ENCODE results near the gene PPP5C. TPM values are rescaled to one million over a fixed set of nuclear protein-coding genes. Genes with fewer than 3 reads are reported as not detected.

Gene PPP5C
- polyA plus RNA-seq, 1 experiment = 123 TPM

GRCh38 chr19:46350029-46350757 lies 3.3 kb downstream of the PPP5C start:
- Histone ChIP-seq H3K27me3 (ENCODE audit: control insufficient read depth, insufficient read depth, low read length) (no peaks in the 10 kb centered on the region), H3K4me3 (ENCODE audit: low read depth, low read length) (no peak overlapping the region), H3K36me3 (ENCODE audit: control insufficient read depth, insufficient read depth, low read length) (peaks cover 10% of the 10 kb centered on the region)
- POLR2A ChIA-PET = no interaction called here
- DNase-seq (ENCODE audit: low read depth) = no peak
- CTCF ChIA-PET = interaction anchor here (1.1 to 1.6 kb wide), 3 partner anchors 31 to 69 kb away, joined by 3 to 11 read pairs (median 4); no protein-coding TSS in a partner anchor
- TF ChIP-seq, protein P1, sequence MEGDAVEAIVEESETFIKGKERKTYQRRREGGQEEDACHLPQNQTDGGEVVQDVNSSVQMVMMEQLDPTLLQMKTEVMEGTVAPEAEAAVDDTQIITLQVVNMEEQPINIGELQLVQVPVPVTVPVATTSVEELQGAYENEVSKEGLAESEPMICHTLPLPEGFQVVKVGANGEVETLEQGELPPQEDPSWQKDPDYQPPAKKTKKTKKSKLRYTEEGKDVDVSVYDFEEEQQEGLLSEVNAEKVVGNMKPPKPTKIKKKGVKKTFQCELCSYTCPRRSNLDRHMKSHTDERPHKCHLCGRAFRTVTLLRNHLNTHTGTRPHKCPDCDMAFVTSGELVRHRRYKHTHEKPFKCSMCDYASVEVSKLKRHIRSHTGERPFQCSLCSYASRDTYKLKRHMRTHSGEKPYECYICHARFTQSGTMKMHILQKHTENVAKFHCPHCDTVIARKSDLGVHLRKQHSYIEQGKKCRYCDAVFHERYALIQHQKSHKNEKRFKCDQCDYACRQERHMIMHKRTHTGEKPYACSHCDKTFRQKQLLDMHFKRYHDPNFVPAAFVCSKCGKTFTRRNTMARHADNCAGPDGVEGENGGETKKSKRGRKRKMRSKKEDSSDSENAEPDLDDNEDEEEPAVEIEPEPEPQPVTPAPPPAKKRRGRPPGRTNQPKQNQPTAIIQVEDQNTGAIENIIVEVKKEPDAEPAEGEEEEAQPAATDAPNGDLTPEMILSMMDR (IDR thresholded peaks at IDR 0.05; ENCODE audit: insufficient read depth, low read depth, low read length) = no peak

DNA sequence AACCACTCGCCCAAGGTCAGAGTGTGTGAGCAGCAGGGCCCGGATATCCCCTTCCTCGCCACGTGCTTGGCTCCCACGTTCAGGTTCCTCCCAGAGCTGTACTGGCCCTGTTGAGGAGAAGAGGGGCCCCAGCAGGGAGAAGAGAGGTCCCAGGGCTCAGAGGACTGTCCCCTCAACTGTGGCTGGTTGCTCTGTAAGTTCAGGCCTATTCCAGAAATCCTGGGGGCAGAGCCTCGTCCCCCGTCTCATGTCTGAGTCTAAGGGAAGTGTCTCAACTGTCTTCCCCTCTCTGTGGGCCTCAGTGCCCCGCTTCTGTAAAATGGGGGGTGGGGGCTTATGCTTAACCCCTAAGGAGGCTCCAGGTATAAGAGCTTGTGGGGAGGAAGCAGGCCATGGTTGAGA lies 3.9 kb downstream of the PPP5C start:
- Histone ChIP-seq H3K27me3 (ENCODE audit: control insufficient read depth, insufficient read depth, low read length) (no peaks in the 10 kb centered on the region), H3K36me3 (ENCODE audit: control insufficient read depth, insufficient read depth, low read length) (peaks cover 11% of the 10 kb centered on the region), H3K4me3 (ENCODE audit: low read depth, low read length) (no peak overlapping the region)
- no peak for DNase-seq (ENCODE audit: low read depth)
- ChIA-PET CTCF (interaction anchor here (0.6 to 1.6 kb wide), 5 partner anchors 30 to 161 kb away, joined by 3 to 11 read pairs (median 4); no protein-coding TSS in a partner anchor), POLR2A (no interaction called here)
- TF ChIP-seq, protein P1 (IDR thresholded peaks at IDR 0.05; ENCODE audit: insufficient read depth, low read depth, low read length) = no peak

DNA sequence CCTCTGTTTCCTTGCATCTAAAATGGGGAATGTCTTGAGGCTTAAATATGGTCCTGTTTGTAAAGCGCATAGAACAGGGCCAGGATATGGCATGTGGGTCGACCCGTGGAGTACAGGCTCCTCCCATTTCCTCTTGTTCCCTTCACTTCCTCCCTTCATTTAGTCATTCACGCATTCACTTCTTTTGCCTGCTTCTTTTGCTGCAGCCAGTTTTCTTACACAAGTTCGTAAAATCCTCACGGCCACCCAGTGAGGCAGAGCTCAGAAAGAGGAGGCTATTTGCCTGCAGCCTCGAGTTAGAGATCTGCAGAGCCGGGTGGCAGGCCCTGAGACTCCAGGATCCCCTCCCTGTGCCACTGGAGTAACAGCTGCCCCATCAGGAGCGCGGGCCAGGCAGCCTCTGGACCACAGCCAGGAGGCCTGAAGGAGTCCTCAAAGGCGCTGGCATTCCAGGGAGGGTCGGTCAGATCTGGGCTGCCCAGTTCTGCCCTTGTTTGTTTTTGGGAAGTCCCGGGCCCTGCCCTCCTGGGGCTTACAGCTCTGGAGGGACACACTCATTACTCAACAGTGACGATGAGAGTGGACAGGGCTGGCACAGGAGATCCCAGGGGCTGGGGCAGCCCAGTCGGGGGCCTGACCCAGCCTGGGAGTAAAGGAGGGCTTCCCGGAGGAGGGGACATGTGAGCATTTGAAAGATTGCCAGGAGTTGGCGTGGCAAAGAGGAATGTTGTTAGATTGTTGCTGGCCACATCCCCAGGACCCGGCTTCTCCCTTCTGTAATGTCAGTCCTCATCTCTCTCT lies 4.6 kb downstream of the PPP5C start:
- peaks cover 17% of the 10 kb centered on the region for H3K36me3 ChIP-seq (ENCODE audit: control insufficient read depth, insufficient read depth, low read length)
- CTCF ChIA-PET = interaction anchor here (0.6 to 1.6 kb wide), 5 partner anchors 29 to 160 kb away, joined by 3 to 11 read pairs (median 4); no protein-coding TSS in a partner anchor
- H3K27me3 ChIP-seq (ENCODE audit: control insufficient read depth, insufficient read depth, low read length) = no peaks in the 10 kb centered on the region
- DNase-seq (ENCODE audit: low read depth) = no peak
- H3K4me3 ChIP-seq (ENCODE audit: low read depth, low read length) = no peak overlapping the region
- POLR2A ChIA-PET = no interaction called here
- TF ChIP-seq, protein P1 (IDR thresholded peaks at IDR 0.05; ENCODE audit: insufficient read depth, low read depth, low read length) = no peak

- TF ChIP-seq, protein P1 (IDR thresholded peaks at IDR 0.05; ENCODE audit: insufficient read depth, low read depth, low read length) = no peak
- POLR2A ChIA-PET = no interaction called here
Observed at GRCh38 chr19:46353730-46354528, 7.0 kb downstream of the PPP5C start.

More at GRCh38 chr19:46353730-46354528, 7.0 kb downstream of the PPP5C start:
- Histone ChIP-seq H3K36me3 (ENCODE audit: control insufficient read depth, insufficient read depth, low read length) (peaks cover 17% of the 10 kb centered on the region), H3K27me3 (ENCODE audit: control insufficient read depth, insufficient read depth, low read length) (no peaks in the 10 kb centered on the region), H3K4me3 (ENCODE audit: low read depth, low read length) (no peak overlapping the region)
- no peak for DNase-seq (ENCODE audit: low read depth)
- CTCF ChIA-PET = interaction anchor here (0.6 to 1.7 kb wide), 3 partner anchors 19 to 58 kb away, joined by 3 to 7 read pairs (median 3); no protein-coding TSS in a partner anchor

All from BJ (cell line).